Measurements from ENCODE around the gene KIF1A. TPM values are rescaled to one million over a fixed set of nuclear protein-coding genes. Genes with fewer than 3 reads are reported as not detected.
"Not testable (repeated sequence)": the region's sequence is repeated elsewhere in the genome, so short reads cannot be mapped to it uniquely, and the experiment has no call there.

The KIF1A gene
- total RNA-seq, 1 experiment from 2014 or later: 298 TPM

DNA sequence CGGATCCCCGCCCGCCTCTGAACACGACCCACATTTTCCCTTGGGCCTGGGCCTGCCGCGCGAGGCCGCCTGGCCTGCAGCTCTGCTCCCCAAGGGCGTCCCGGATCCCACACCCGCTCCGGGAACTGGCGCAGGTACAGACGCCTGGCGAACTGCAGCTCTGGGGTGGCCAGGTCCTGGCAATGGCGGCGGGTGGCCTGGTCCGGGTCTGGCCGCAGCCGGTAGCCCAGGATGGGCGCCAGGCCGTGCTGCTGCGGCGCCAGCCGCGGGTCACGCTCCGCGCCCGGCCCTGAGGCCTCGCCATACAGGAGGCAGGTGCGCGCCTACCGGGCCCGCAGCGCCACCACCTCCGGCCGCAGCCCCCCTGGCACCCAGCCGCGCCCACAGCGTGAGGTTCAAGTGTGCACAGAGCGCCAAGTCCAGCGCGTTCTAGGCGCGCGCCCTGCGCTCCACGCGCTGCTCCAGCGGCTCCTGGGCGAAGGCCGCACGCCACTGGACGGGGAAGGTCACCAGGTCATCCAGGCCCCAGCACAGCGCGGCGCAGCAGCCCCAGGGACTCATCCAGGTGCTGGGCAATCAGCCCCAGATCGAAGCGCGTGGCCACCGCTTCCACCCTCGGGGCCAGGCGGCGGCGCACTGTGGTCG lies 118.8 kb downstream of the KIF1A start:
- TF ChIP-seq, protein P1, sequence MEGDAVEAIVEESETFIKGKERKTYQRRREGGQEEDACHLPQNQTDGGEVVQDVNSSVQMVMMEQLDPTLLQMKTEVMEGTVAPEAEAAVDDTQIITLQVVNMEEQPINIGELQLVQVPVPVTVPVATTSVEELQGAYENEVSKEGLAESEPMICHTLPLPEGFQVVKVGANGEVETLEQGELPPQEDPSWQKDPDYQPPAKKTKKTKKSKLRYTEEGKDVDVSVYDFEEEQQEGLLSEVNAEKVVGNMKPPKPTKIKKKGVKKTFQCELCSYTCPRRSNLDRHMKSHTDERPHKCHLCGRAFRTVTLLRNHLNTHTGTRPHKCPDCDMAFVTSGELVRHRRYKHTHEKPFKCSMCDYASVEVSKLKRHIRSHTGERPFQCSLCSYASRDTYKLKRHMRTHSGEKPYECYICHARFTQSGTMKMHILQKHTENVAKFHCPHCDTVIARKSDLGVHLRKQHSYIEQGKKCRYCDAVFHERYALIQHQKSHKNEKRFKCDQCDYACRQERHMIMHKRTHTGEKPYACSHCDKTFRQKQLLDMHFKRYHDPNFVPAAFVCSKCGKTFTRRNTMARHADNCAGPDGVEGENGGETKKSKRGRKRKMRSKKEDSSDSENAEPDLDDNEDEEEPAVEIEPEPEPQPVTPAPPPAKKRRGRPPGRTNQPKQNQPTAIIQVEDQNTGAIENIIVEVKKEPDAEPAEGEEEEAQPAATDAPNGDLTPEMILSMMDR (IDR thresholded peaks at IDR 0.05; ENCODE audit: unreplicated experiment): no peak
- BruUV-seq (replicated peaks): no TSS peak
- intact Hi-C loops (cut with micrococcal nuclease; ENCODE audit: unreplicated experiment): loop anchor here (10.0 kb wide), 1 partner anchor 96 kb away; no protein-coding TSS in a partner anchor

GRCh38 chr2:240700616-240701015 lies 119.4 kb downstream of the KIF1A start:
- DNase-seq; H3K4me3 Mint-ChIP-seq (ENCODE audit: low read depth, unreplicated experiment); H3K27ac Mint-ChIP-seq (ENCODE audit: unreplicated experiment); H3K9me3 Mint-ChIP-seq (ENCODE audit: low read depth, unreplicated experiment); H3K4me1 Mint-ChIP-seq (ENCODE audit: low read depth, unreplicated experiment); H3K36me3 Mint-ChIP-seq (ENCODE audit: insufficient read depth, unreplicated experiment); BruUV-seq (replicated peaks); CTCF ChIA-PET: not testable (repeated sequence)
- peaks cover 41% of the 10 kb centered on the region for H3K27me3 Mint-ChIP-seq (ENCODE audit: unreplicated experiment)
- intact Hi-C loops (cut with micrococcal nuclease; ENCODE audit: unreplicated experiment): loop anchor here (10.0 kb wide), 1 partner anchor 96 kb away; no protein-coding TSS in a partner anchor

More for the DNA sequence above, 118.8 kb downstream of the KIF1A start:
- Mint-ChIP-seq H3K9me3 (ENCODE audit: low read depth, unreplicated experiment) (no peaks in the 10 kb centered on the region), H3K4me3 (ENCODE audit: low read depth, unreplicated experiment) (no peak overlapping the region), H3K27me3 (ENCODE audit: unreplicated experiment) (peaks cover 47% of the 10 kb centered on the region), H3K27ac (ENCODE audit: unreplicated experiment) (no peak overlapping the region), H3K36me3 (ENCODE audit: insufficient read depth, unreplicated experiment) (peaks cover 9% of the 10 kb centered on the region), H3K4me1 (ENCODE audit: low read depth, unreplicated experiment) (no peaks in the 10 kb centered on the region)
- no peak for DNase-seq
- CTCF ChIA-PET: no interaction called here

GRCh38 chr2:240699835-240700234 lies 120.2 kb downstream of the KIF1A start:
- H3K4me3 Mint-ChIP-seq (ENCODE audit: low read depth, unreplicated experiment); H3K27ac Mint-ChIP-seq (ENCODE audit: unreplicated experiment); BruUV-seq (replicated peaks); H3K9me3 Mint-ChIP-seq (ENCODE audit: low read depth, unreplicated experiment); H3K4me1 Mint-ChIP-seq (ENCODE audit: low read depth, unreplicated experiment); H3K36me3 Mint-ChIP-seq (ENCODE audit: insufficient read depth, unreplicated experiment); CTCF ChIA-PET; DNase-seq: not testable (repeated sequence)
- intact Hi-C loops (cut with micrococcal nuclease; ENCODE audit: unreplicated experiment): loop anchor here (10.0 kb wide), 1 partner anchor 95 kb away; no protein-coding TSS in a partner anchor
- H3K27me3 Mint-ChIP-seq (ENCODE audit: unreplicated experiment): peaks cover 34% of the 10 kb centered on the region

DNA sequence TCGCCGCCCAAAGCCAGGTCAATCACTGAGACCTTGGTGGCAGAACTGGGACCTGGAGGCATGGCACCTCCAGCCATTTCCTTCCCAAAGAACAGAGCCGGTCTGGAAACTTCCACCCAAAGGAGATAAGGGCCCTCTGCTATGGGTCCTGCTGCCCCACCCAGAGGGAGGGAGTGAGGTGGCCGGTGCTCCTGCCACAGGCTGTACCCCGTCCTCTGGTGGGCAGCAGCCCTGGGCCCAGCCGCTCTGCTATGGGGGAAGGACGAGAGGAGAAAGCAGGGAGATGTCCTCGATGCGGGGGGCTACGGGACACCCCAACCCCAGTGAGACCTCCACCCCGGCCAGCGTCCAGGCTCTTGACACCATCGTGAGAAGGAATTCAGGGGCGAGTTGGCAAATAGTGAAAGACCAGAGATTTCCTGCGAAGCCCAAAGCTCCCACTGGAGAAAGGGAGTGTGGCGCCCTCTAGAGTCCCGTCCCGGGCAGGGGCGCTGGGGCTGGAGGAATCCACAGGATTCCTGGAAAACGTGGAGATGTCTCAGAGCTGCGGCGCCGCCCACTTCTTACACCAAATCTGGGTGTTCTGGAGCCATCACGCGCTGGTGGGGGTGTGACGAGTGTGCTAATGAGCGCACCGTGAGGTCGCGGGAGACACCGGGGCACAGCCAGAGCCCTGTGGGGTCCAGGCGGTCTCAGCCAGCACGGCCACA lies 121.0 kb downstream of the KIF1A start:
- CTCF ChIA-PET; DNase-seq; H3K9me3 Mint-ChIP-seq (ENCODE audit: low read depth, unreplicated experiment); H3K4me1 Mint-ChIP-seq (ENCODE audit: low read depth, unreplicated experiment); H3K4me3 Mint-ChIP-seq (ENCODE audit: low read depth, unreplicated experiment); H3K27ac Mint-ChIP-seq (ENCODE audit: unreplicated experiment); intact Hi-C loops (cut with micrococcal nuclease; ENCODE audit: unreplicated experiment); BruUV-seq (replicated peaks); H3K36me3 Mint-ChIP-seq (ENCODE audit: insufficient read depth, unreplicated experiment): not testable (repeated sequence)
- peaks cover 27% of the 10 kb centered on the region for H3K27me3 Mint-ChIP-seq (ENCODE audit: unreplicated experiment)

GRCh38 chr2:240696469-240696868 lies 123.5 kb downstream of the KIF1A start:
- H3K27ac Mint-ChIP-seq (ENCODE audit: unreplicated experiment); CTCF ChIA-PET; H3K4me3 Mint-ChIP-seq (ENCODE audit: low read depth, unreplicated experiment); H3K9me3 Mint-ChIP-seq (ENCODE audit: low read depth, unreplicated experiment); H3K4me1 Mint-ChIP-seq (ENCODE audit: low read depth, unreplicated experiment); DNase-seq; intact Hi-C loops (cut with micrococcal nuclease; ENCODE audit: unreplicated experiment); H3K36me3 Mint-ChIP-seq (ENCODE audit: insufficient read depth, unreplicated experiment); BruUV-seq (replicated peaks): not testable (repeated sequence)
- peaks cover 13% of the 10 kb centered on the region for H3K27me3 Mint-ChIP-seq (ENCODE audit: unreplicated experiment)

DNA sequence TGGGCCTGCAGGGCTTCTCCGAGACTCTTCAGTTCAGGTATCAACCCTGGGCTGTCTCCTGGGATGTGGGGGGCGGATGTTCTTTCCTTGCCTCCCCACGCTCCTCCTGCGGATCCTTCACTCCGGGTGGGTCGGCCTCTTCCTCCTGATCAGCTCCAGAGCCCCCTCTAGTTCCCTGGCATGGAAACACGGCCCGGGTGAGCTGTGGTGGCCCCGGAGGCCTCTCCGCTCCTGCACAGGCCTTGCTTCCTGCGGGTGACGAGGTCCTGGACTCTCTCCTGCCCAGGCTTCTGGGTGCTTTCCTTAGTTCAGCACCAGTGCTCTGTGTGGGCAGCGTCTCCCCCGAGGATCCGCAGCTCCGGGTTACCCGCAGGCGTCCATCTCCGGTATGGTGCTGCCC lies 124.4 kb downstream of the KIF1A start:
- peaks cover 13% of the 10 kb centered on the region for H3K27me3 Mint-ChIP-seq (ENCODE audit: unreplicated experiment)
- H3K4me3 Mint-ChIP-seq (ENCODE audit: low read depth, unreplicated experiment); H3K27ac Mint-ChIP-seq (ENCODE audit: unreplicated experiment); H3K4me1 Mint-ChIP-seq (ENCODE audit: low read depth, unreplicated experiment); BruUV-seq (replicated peaks); H3K36me3 Mint-ChIP-seq (ENCODE audit: insufficient read depth, unreplicated experiment); DNase-seq; CTCF ChIA-PET; H3K9me3 Mint-ChIP-seq (ENCODE audit: low read depth, unreplicated experiment); intact Hi-C loops (cut with micrococcal nuclease; ENCODE audit: unreplicated experiment): not testable (repeated sequence)

DNA sequence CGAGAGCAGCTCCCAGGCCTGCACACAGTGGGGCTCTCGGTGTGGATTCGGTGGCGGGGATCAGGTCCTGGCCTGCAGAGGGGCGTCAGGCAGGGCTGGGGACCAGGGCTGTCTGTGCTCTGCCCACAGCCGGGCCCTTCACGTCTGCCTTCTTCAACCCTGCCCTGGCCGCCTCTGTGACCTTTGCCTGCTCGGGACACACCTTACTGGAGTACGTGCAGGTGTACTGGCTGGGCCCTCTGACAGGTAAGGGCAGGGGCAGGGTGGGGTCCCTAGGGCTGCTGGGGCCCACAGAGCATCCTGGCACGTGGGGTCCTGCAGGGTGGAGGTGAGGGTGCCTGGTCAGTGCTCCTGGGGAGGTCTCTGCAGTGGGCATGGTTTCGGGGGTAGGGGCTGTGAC lies 125.7 kb downstream of the KIF1A start:
- H3K4me3 Mint-ChIP-seq (ENCODE audit: low read depth, unreplicated experiment); intact Hi-C loops (cut with micrococcal nuclease; ENCODE audit: unreplicated experiment); H3K4me1 Mint-ChIP-seq (ENCODE audit: low read depth, unreplicated experiment); BruUV-seq (replicated peaks); CTCF ChIA-PET; H3K36me3 Mint-ChIP-seq (ENCODE audit: insufficient read depth, unreplicated experiment); DNase-seq; H3K9me3 Mint-ChIP-seq (ENCODE audit: low read depth, unreplicated experiment); H3K27ac Mint-ChIP-seq (ENCODE audit: unreplicated experiment): not testable (repeated sequence)
- peaks cover 13% of the 10 kb centered on the region for H3K27me3 Mint-ChIP-seq (ENCODE audit: unreplicated experiment)

DNA sequence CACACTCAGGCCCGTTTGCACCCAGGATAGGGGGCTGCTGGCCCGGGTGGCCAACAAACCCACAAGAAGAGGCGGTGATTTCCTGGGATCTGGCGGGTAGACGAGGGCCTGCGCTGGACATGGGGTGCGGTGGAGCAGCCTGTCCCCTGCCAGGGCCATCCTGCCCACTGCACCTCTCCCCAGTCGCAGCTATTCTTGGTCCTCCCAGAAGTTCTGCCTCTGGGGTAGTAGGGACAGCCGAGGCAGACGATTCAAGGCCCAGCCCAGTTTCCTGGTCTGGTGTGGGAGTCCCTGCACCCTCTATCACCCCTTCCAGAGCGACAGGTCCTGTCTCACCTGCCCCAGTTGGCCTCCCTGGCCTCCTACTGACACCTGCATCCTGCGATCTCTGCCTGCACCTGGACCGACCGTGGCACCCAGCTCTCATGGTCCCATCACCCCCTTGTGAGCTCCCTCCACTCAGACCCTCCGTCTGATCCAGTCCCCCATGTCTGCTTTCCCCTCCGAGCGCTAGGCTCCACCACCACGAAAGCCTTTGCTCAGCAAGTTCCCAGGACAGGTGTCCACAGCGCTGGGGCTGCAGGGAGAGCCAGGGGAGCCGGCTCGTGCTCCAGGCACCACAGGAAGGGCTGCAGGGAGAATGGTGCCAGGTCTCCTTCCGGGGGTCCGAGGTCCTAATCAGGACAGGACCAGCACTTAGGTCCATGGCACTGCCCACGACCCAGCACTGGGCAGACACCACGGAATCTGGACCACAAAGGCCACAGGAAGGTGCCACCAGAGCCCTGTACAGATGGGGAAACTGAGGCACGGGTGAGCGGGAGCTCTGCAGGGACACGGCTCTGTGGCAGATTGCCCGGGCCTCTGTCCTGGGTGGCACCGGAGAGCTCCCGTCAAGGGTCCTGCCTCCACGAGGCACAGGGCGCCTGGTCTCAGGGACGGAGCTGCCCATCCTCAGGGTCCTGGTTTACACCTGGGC lies 127.1 kb downstream of the KIF1A start:
- BruUV-seq (replicated peaks); DNase-seq; H3K4me1 Mint-ChIP-seq (ENCODE audit: low read depth, unreplicated experiment); H3K36me3 Mint-ChIP-seq (ENCODE audit: insufficient read depth, unreplicated experiment); H3K4me3 Mint-ChIP-seq (ENCODE audit: low read depth, unreplicated experiment); H3K9me3 Mint-ChIP-seq (ENCODE audit: low read depth, unreplicated experiment); intact Hi-C loops (cut with micrococcal nuclease; ENCODE audit: unreplicated experiment); H3K27ac Mint-ChIP-seq (ENCODE audit: unreplicated experiment); CTCF ChIA-PET: not testable (repeated sequence)
- peaks cover 13% of the 10 kb centered on the region for H3K27me3 Mint-ChIP-seq (ENCODE audit: unreplicated experiment)
